Keratinocyte (primary cell): ENCODE measurements around the gene GPR39. TPM values are rescaled to one million over a fixed set of nuclear protein-coding genes. Genes with fewer than 3 reads are reported as not detected.

Experiments used
- DNase-seq: peaks from one replicate; pipeline ENCODE4 v3.0.0-alpha.2; 2011; ENCODE audit warnings: low read depth, missing footprints, low spot score
- FAIRE-seq: peaks from 2 replicates; lab custom pipeline; 2011; peaks lifted over from hg19 to GRCh38; lab: Jason Lieb, UNC
- H2AFZ ChIP-seq: 2 replicates; pipeline ENCODE4 v1.6.0; 2012; ENCODE audit warnings: low read length, control low read depth, inconsistent platforms; ENCODE audit not compliant: control insufficient read depth
- H3K27ac ChIP-seq: 2 replicates; pipeline ENCODE4 v1.5.1; 2011; ENCODE audit warnings: low read length; ENCODE audit not compliant: control insufficient read depth, insufficient read depth
- H3K27me3 ChIP-seq: 3 replicates; pipeline ENCODE4 v1.6.0; 2011; ENCODE audit warnings: low read length; ENCODE audit not compliant: control insufficient read depth, insufficient read depth; ENCODE audit errors: extremely low read depth
- H3K36me3 ChIP-seq, 2 experiments: 2 replicates in 1 of 2; 3 replicates in 1 of 2; pipeline ENCODE4 v1.5.1; 2011; ENCODE audit warnings: low read length in 2 of 2, mild to moderate bottlenecking in 1 of 2; ENCODE audit not compliant: control insufficient read depth in 2 of 2, insufficient read depth in 2 of 2; ENCODE audit errors: extremely low read depth in 1 of 2
- H3K4me1 ChIP-seq: 3 replicates; pipeline ENCODE4 v1.5.1; 2011; ENCODE audit warnings: low read length; ENCODE audit not compliant: control insufficient read depth, insufficient read depth; ENCODE audit errors: extremely low read depth
- H3K4me2 ChIP-seq: 3 replicates; pipeline ENCODE4 v1.6.0; 2011; ENCODE audit warnings: low read depth, low read length; ENCODE audit not compliant: control insufficient read depth, insufficient read depth; ENCODE audit errors: extremely low read depth
- H3K4me3 ChIP-seq, 3 experiments: fragments of 200-600 bp in 1 of 3; sonication (generic) in 1 of 3; 2 replicates in 2 of 3; 3 replicates in 1 of 3; pipeline ENCODE4 v1.5.1; 2011 to 2016; ENCODE audit warnings: low read length in 3 of 3, mild to moderate bottlenecking in 3 of 3, control low read depth in 2 of 3, inconsistent platforms in 1 of 3, low read depth in 1 of 3, mixed read lengths in 1 of 3, mixed run types in 1 of 3, moderate library complexity in 1 of 3; ENCODE audit not compliant: control insufficient read depth in 2 of 3, insufficient read depth in 2 of 3; ENCODE audit errors: extremely low read depth in 1 of 3
- H3K79me2 ChIP-seq: 2 replicates; pipeline ENCODE4 v1.6.0; 2012; ENCODE audit warnings: low read length; ENCODE audit not compliant: control insufficient read depth, insufficient read depth
- H3K9ac ChIP-seq: 3 replicates; pipeline ENCODE4 v1.6.0; 2011; ENCODE audit warnings: low read length; ENCODE audit not compliant: control insufficient read depth, insufficient read depth; ENCODE audit errors: extremely low read depth
- H3K9me1 ChIP-seq: 3 replicates; pipeline ENCODE4 v1.6.0; 2011; ENCODE audit warnings: low read length; ENCODE audit not compliant: control insufficient read depth, insufficient read depth; ENCODE audit errors: extremely low read depth
- H3K9me3 ChIP-seq: 2 replicates; pipeline ENCODE4 v1.5.1; 2012; ENCODE audit warnings: low read depth, low read length; ENCODE audit not compliant: control insufficient read depth
- H4K20me1 ChIP-seq: 3 replicates; pipeline ENCODE4 v1.6.0; 2011; ENCODE audit warnings: low read length; ENCODE audit not compliant: control insufficient read depth, insufficient read depth; ENCODE audit errors: extremely low read depth
- CTCF ChIP-seq, 3 experiments: IDR thresholded peaks in 1 of 3; conservative IDR thresholded peaks in 1 of 3; optimal IDR thresholded peaks in 1 of 3; 2 replicates in 2 of 3; 3 replicates in 1 of 3; pipeline versions ENCODE3 to v1.5.1; 2011; ENCODE audit warnings: low read length in 3 of 3, mild to moderate bottlenecking in 3 of 3, moderate library complexity in 2 of 3, control low read depth in 1 of 3, inconsistent platforms in 1 of 3; ENCODE audit not compliant: insufficient read depth in 2 of 3; ENCODE audit errors: extremely low read depth in 1 of 3
- EZH2 ChIP-seq: IDR thresholded peaks from one replicate; pipeline ENCODE4 v1.6.1; 2012; ENCODE audit warnings: inconsistent platforms, mild to moderate bottlenecking, low read length, moderate library complexity
- dilution Hi-C: fragments of 300-500 bp; cut with MboI; formaldehyde crosslinking; loops from one replicate; pipeline ENCODE4 v1.7.0; 2020; ENCODE audit warnings: low sequenced_read_pairs; ENCODE audit not compliant: extremely low pct_ligation_motif_present
- polyA plus RNA-seq, 5 experiments: library from polyadenylated mRNA; depleted of rRNA in 3 of 5; stranded (reverse) in 3 of 5; stranded (forward) in 1 of 5; unstranded in 1 of 5; fragments of >200 nt; gene quantifications; 1 replicate in 1 of 5; 2 replicates in 3 of 5; 3 replicates in 1 of 5; pipeline versions ENCODE4 v1.2.1 to v1.2.3, GENCODE V29; 2011 to 2012; ENCODE audit warnings: missing spikeins in 2 of 5, low read depth in 1 of 5, low replicate concordance in 1 of 5

The GPR39 gene
- polyA plus RNA-seq, 1 donor (not counting 4 experiments of a cell fraction or from before 2014, with no cell fraction given), result 4.7 TPM

- no peak overlapping the region for H3K27ac ChIP-seq
- no peaks in the 10 kb centered on the region for H3K27me3 ChIP-seq
- TF ChIP-seq EZH2 (no peak), CTCF (optimal IDR thresholded peaks at IDR 0.05 in 1 of 3, IDR thresholded peaks at IDR 0.05 in 1 of 3, conservative IDR thresholded peaks at IDR 0.05 in 1 of 3; ENCODE audit: extremely low read depth in 1 of 3, insufficient read depth in 2 of 3, low read length in 3 of 3) (no peak)
- dilution Hi-C loops, result no loop called here
- no peaks in the 10 kb centered on the region for H3K79me2 ChIP-seq
- no peak overlapping the region for H3K4me3 ChIP-seq
- FAIRE-seq (no peak), DNase-seq (no peak)
- no peaks in the 10 kb centered on the region for H3K36me3 ChIP-seq
- H3K9ac ChIP-seq, result no peak overlapping the region
- H2AFZ ChIP-seq, result no peak overlapping the region
- H3K4me2 ChIP-seq, result no peak overlapping the region
- no peaks in the 10 kb centered on the region for H4K20me1 ChIP-seq
- no peaks in the 10 kb centered on the region for H3K9me1 ChIP-seq
- no peaks in the 10 kb centered on the region for H3K4me1 ChIP-seq
- H3K9me3 ChIP-seq, result no peaks in the 10 kb centered on the region
These were observed 133.5 kb downstream of the GPR39 start for GRCh38 chr2:132549935-132550670.

- H3K36me3 ChIP-seq, result no peaks in the 10 kb centered on the region
- H3K4me1 ChIP-seq, result no peaks in the 10 kb centered on the region
- no peak for FAIRE-seq
- H3K9me3 ChIP-seq, result no peaks in the 10 kb centered on the region
- no peak overlapping the region for H2AFZ ChIP-seq
- no peaks in the 10 kb centered on the region for H3K27me3 ChIP-seq
- H3K27ac ChIP-seq, result no peak overlapping the region
- dilution Hi-C loops, result no loop called here
- DNase-seq, result no peak
- no peaks in the 10 kb centered on the region for H4K20me1 ChIP-seq
- H3K9ac ChIP-seq, result no peak overlapping the region
- H3K79me2 ChIP-seq, result no peaks in the 10 kb centered on the region
- TF ChIP-seq EZH2 (no peak), CTCF (optimal IDR thresholded peaks at IDR 0.05 in 1 of 3, IDR thresholded peaks at IDR 0.05 in 1 of 3, conservative IDR thresholded peaks at IDR 0.05 in 1 of 3; ENCODE audit: extremely low read depth in 1 of 3, insufficient read depth in 2 of 3, low read length in 3 of 3) (no peak)
- H3K9me1 ChIP-seq, result no peaks in the 10 kb centered on the region
- no peak overlapping the region for H3K4me2 ChIP-seq
- H3K4me3 ChIP-seq, result no peak overlapping the region
These were observed 134.3 kb downstream of the GPR39 start for GRCh38 chr2:132550946-132551345.
